Activated CD4-positive, alpha-beta T cell treated with anti-CD3 and anti-CD28 coated beads for 4 hours (primary cell): ENCODE measurements around the gene ANKS6.
A peak's percentile ranks its signal among the peaks of the same experiment; 100 is the strongest.

Experiments
- DNase-seq, 2 donors: peaks; one replicate each; pipeline ENCODE4 v3.0.0-alpha.2; 2020

Gene ANKS6

GRCh38 chr9:98790842-98791607 is 5.3 kb downstream of the ANKS6 start:
- peak; percentile 19 to 45 for DNase-seq

GRCh38 chr9:98790134-98790841 is 6.1 kb downstream of the ANKS6 start:
- no peak for DNase-seq

GRCh38 chr9:98789483-98790133 is 6.7 kb downstream of the ANKS6 start:
- no peak for DNase-seq

GRCh38 chr9:98787766-98788335 is 8.5 kb downstream of the ANKS6 start:
- DNase-seq = no peak

GRCh38 chr9:98786750-98787510 is 9.4 kb downstream of the ANKS6 start:
- DNase-seq = no peak

GRCh38 chr9:98784831-98785806 is 11.2 kb downstream of the ANKS6 start:
- no peak for DNase-seq

GRCh38 chr9:98783518-98784226 is 12.7 kb downstream of the ANKS6 start:
- no peak for DNase-seq

GRCh38 chr9:98781588-98782383 is 14.6 kb downstream of the ANKS6 start:
- no peak for DNase-seq

GRCh38 chr9:98780059-98780749 is 16.2 kb downstream of the ANKS6 start:
- DNase-seq = no peak

GRCh38 chr9:98778711-98779530 is 17.4 kb downstream of the ANKS6 start:
- DNase-seq = no peak

GRCh38 chr9:98778251-98778650 is 18.1 kb downstream of the ANKS6 start:
- DNase-seq = no peak

- DNase-seq = no peak
These were observed 18.7 kb downstream of the ANKS6 start for GRCh38 chr9:98777618-98778017.

GRCh38 chr9:98775831-98776441 is 20.4 kb downstream of the ANKS6 start:
- peak; percentile 7 to 39 for DNase-seq

GRCh38 chr9:98774746-98775145 is 21.6 kb downstream of the ANKS6 start:
- DNase-seq = no peak

GRCh38 chr9:98773721-98774120 is 22.6 kb downstream of the ANKS6 start:
- DNase-seq = no peak

- DNase-seq = no peak
These were observed 23.8 kb downstream of the ANKS6 start for GRCh38 chr9:98772364-98773155.
